ENCODE results near the gene PID1.

Gene PID1

DNA sequence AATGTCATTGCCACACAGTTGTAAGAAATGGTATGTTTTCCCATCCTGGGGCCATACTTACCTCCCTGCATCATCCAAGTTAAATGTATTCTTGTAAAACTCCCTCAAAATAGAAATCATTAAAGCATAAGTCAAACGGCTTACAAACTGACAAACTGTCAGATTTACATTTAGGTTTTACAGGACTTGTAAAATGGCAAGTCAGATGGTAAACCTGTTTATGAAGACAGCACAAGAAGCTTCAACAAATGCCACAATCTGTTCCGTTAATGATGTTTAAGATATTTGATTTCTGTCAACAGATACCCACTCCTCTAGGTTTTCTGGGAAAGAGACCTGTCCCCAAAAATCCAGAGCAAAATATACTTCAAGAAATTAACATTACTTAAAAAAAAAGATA is 197.2 kb downstream of the PID1 start:
- DNase-seq (ENCODE audit: low read depth, low spot score) = no peak

DNA sequence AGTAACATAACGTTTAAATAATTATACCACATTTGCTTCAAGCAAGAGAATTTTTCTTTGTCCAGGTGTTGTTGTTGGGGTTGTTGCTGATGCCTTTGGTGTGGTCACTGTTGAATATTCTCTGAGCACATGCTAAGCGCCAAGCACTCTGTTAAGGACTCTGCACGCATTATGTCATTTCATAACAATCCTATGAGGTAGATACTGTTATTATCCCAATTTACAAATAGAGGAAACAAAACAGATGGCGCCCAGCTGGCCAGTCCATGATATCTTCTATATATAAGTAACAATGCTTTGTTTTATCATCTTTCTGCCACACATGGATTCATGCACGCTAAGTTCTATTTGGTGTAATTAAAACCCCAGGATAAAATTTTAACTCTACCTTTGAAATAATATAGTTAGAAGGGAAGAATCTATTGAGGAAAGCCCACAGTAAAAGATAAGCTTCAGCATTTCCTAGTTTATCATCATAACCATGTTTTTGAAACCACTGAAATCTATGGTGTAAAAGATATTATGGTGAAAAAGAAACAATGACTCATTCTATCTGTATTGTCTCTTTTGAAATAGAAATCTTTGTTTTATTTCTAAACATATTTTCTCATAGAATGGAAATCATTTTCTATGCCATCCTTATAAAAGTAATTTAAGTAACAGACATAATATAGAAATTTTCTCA is 199.7 kb downstream of the PID1 start:
- DNase-seq (ENCODE audit: low read depth, low spot score) = no peak

DNA sequence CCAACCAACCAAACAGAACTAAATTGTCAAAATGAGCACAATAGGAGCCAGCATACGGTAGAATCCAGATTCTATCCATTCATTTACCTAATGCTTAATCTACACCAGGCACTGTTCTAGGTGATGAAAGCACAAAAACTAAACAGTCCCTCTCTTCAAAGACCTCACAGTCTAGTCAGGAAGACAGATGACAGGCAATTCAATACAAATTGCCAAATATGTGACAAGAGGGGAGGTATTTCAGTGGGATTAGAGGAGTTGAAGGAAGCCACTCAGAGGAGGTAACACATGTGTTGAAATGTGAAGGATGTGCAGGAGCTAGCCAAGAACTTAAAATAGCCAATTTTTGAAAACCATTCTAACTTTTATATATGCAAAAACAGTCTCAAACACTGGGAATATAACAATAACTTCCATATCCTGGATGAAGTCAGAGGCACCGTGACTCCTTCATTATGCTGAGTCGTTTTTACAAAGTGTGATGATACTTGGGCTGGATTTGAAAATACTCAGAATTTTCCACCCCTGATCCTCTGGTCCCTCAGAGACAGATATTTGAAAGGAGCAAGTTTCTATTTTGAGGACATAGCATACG is 204.9 kb downstream of the PID1 start:
- no peak for DNase-seq (ENCODE audit: low read depth, low spot score)

DNA sequence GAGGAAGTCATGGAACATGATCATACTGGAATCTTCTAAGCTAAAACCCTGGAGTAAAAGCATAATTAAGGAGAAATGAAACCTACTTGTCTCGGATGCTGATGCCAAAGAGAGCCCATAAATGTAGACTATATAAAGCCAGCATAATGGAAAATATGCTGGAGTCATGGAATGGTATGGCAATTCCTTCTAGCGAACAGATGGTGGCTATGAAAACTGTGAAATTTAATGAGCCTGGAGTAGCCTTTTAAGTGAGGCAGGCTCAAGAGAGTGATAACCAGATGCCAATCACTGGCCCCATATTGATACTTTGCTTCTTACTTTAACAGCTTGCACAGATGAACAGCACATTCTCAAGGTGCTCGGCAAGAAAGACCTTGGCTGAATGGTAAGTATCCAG is 206.3 kb downstream of the PID1 start:
- DNase-seq (ENCODE audit: low read depth, low spot score) = no peak

DNA sequence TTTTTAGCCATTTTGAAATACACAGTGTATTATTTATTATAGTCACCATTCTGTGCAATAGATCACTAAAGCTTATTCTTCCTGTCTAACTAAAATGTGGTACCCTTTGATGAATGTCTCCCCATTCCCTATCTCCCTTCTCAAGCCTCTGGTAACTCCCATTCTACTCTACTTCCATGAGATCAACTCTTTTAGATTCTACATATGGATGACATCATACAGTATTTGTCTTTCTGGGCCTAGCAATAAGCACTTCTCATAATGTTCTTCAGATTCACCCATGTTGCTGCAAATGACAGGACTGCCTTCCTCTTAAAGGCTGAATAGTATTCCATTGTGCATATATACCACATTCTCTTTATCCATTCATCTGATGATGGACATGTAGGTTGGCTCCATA is 210.9 kb downstream of the PID1 start:
- DNase-seq (ENCODE audit: low read depth, low spot score) = no peak

DNA sequence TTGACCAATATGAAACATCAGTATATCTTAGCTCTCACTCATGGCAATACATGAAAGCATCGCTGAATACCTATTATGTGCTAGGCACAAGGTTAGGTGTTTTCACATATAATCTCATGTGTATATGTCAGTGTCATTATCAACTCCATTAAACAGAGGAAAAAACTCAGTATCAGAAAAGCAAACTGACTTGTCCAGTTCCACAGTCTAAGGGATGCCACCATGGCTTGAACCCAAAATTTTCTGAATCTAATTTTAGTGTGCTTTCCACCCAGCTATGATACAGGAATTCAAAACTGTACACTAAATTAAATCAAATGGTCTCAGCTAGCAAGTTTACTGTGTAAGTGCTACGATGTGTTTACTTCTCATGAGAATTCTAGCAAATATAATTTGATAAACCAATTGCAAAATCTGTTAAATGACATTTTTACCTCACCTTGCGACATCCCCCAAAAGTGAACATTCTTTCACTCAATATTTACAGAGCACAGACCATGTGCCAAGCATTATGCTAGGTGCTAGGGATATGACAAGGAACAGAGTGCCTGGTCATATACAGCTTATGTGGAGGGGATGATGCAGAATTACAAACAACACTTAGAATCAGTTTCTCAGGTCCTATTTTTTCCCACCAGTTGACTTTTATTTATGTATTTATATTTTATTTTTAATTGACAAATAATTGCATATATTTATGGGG is 211.6 kb downstream of the PID1 start:
- DNase-seq (ENCODE audit: low read depth, low spot score) = no peak

DNA sequence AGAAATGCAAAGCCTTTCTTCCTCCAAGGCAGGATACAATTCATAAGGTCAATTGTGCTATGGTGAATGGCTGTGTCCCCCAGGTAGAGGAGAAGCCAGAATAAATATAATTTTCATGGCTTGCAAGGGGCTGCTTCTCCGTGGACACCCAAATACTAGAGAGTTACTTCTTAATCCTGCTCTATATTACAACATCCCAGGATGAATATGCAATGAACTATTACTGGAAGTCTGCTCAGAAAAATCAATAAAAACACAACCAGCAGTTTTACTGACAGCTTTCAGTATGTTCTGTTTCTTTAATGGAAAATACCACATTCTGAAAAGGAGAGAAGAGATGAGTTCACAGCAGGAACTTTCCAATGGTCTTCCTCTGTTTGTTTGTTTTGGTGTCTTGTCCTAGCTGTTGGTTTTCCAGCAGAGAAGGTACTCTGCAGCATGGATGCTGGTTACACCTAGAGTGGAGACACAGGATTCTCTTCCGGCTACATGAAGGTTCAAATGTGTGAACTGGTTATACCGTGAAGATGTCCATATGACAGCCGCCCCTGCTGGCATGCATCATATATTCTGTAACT is 213.0 kb downstream of the PID1 start:
- no peak for DNase-seq (ENCODE audit: low read depth, low spot score)

DNA sequence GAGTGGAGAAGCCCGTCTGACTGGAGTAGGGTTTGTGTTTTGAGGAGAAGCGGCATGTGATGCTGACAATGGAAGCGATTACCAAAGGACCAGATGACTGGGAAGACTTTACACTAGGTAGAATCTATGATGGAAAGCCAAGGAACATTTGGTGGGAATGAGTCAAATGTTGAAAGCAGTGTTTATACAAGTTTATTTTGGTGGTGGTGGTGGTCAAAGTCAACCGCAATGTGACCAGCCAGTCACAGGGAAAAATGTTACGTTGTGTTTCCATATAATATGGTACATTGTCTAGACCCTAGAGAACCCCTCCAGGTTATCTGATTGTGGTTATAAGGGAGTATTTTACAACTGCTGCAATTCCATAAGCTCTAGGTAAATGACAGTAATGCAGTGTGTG is 216.8 kb downstream of the PID1 start:
- no peak for DNase-seq (ENCODE audit: low read depth, low spot score)

DNA sequence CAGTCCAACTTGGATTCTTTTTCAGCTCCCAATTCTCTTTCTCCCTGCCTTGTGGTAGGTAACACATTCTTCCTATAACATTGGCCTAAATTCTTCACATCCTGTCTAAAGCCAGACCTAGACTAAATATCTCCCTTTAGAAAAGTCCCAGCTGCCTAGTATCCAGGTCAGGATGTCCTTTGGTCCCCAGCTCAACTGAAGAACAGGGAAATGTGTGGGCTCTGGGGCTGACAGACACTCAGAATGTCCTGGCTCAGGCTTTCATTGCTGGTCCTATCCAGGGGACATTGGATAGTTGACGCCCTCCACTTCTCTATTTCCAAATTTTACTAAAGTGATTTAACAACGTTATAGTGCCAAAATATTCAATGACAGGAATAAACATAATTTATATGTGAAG is 219.3 kb downstream of the PID1 start:
- DNase-seq (ENCODE audit: low read depth, low spot score) = no peak

DNA sequence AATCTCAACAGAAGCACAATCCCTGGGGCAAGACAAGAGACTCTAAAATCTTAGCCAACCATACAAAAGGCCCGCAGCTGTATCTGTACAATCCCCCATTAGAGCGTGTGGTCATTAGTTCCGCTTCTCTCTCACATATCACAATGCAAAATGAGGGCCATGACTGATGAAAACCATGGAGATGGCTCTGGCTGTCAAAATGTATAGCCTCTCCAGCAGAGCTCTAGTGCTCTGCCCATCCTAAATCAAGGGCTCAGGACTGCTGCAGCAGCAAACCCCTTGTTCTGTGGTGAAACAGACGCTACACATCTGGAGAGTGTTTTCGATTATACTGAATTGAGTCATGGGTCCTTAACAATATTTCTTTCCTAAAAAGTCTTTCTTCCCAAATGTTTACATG is 221.0 kb downstream of the PID1 start:
- no peak for DNase-seq (ENCODE audit: low read depth, low spot score)

DNA sequence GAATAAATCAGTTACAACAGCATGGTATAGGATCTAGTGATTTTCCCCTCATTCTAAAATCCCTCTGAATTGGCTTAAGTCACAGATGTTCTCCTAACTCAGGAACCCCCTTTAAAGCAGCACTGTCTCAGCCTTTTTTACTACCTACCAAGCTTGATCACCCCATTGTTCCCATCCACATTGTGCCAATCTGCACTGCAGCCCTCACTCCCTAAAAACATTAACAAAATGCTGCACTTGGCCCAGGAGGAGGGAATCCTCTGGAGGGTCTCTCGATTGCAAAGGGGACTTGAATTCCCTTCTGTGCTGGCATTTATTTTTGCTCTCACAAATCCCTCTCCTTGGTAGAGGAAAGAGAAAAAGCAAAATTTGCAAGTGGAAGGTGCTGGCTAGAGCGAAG is 223.0 kb downstream of the PID1 start:
- no peak for DNase-seq (ENCODE audit: low read depth, low spot score)

DNA sequence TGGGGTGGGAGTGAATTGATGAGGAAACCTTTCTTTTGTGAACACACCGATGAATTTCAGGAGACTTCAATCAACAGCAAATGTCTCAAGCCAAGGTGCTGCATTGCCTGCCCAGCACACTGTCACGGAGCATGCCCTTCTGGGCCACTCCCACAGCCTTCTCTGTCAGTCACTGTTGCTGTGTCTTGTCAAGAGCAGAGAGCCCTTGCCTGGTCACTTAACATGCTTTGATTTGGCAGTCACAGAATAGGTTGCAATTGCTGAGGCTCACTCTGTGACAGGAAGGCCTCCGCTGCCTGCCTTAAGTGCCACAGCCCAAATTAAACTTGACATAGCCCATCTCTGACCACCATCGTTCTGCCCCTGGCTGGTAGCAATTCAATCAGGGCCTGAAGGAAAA is 225.4 kb downstream of the PID1 start:
- no peak for DNase-seq (ENCODE audit: low read depth, low spot score)

DNA sequence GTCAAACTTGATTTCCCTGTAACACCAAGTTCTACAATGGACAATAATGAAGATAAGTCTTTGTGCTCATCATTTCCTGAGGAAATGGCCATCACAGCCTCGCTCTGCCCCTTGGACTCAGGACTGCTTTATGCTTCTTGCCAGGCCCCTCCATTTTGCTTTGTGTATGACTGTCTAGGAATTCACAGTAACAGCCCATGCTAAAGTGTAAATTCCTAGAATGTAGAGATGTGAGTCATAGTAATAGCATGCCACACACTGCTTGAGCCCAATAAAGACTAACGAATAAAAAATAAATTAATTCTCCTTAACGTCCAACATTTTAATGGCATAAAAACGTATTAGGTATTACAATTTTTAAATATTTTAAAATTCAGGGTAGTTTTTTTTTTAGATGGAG is 226.5 kb downstream of the PID1 start:
- no peak for DNase-seq (ENCODE audit: low read depth, low spot score)

DNA sequence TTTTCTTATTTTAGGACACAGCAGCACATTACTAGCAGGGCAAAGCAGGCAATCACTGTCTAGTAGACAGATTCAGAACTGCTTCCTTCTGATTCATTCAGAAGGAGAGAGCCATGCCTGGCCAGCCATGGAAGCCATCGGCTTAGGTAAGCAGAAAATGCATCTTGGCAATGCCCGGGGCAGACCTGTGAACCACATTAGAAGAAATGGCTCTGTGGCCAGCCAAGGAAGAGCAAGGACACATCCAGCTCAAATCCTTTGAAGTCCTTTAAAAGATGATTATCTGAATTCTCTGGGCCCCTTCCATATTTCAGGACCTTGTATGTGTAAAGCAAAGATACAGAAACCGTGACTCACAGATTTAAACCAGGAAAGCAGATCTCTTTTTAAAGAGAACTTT is 227.4 kb downstream of the PID1 start:
- DNase-seq (ENCODE audit: low read depth, low spot score) = no peak

DNA sequence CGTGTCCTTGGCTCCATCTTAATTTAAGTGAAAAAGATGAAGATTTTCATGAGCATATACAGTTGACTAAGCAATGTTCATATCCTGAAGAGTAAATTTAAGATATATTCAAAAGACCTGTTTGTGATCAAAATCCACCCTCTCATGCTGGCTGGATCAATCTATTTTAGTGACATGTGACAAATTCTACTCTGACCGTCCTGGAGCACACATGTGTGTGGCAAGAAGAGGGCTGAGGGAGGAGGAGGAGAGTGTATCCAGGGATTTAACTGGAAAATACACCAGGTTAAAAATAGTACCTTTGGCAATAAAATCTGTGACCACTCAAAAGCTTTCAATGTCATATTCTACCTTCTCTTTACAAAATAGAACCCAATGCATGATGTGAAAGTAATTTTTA is 228.7 kb downstream of the PID1 start:
- DNase-seq (ENCODE audit: low read depth, low spot score) = no peak

DNA sequence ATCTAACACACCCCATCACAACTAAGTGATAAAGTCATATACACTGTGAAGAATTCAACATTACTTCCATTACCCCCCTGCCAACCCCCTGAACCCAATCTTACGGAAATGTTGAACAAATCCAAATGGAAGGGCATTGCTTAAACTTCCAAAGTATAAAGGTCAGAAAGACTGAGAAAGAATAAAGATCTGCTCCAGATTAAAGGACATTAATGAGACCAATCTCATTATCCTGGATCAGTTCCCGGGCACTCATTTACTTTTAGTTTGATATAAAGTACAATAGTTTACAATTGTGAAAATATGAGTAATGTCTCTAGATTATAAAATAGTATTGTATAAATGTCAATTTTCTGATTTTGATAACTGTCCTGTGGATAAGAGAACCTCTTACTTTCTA is 229.4 kb downstream of the PID1 start:
- no peak for DNase-seq (ENCODE audit: low read depth, low spot score)

DNA sequence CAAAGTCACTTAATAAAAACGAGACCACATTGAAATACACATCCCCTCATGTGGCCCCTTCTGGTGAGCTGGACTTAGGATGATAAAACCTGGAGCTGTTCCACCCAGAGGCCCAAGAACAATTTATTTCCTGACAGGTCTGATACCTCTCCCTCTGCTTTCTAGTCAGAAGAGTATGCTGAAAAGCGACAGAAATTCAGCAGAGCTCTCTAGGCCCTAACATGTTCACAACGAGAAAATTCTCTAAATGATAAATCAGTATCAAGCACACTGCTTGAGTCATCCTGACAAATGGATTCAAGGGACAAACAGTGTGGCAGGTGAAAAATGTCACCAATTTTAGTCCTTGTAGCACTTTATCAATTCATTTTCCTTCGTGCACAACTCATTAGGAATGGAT is 233.5 kb downstream of the PID1 start:
- no peak for DNase-seq (ENCODE audit: low read depth, low spot score)

DNA sequence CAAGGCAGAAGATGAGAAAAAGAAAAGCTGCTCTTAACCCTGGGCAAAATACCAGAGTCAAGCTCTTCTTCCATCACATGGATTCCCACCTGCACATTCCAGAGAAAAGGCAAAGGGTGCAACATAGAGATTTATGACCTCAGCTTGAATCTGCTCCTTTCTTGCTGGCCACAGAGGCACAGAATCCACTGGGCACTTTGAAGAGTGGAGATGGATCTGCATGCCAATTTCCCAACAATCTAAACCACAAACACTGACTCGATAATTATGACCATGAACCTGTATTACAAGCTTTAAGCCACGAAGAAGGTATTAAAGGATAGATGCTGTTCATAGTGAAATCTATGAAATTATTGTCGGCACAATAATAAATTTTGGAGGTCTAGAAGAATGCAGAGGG is 237.3 kb downstream of the PID1 start:
- DNase-seq (ENCODE audit: low read depth, low spot score) = no peak

DNA sequence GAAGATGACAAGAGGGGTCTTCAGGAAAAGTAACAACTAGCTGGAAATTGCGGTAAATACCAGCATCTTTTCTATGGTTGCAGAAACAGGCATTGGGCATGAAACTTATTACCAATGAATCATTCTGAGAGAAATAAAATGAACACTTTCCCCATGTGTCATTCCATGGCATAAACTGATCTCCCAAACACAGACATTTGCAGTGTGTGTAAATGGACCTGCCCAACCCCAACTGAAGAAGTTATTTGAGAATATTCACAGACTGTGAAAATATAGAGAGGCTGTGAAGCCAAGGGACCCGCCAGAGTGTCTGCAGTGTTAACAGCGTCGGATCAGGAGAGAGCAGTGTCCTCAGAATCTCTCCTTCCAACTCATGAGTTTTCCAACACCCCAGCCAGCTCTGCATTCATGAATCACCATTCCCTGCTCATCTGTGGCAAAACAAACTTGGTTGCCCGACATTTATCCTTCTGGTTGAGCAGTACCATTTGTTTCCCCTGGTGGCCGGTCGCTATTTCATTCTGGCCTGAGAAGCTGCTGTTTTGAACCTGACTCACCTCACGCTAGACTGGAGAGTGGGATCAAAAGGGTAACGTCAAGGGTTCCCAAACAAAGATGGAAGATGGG is 238.4 kb downstream of the PID1 start:
- DNase-seq (ENCODE audit: low read depth, low spot score) = no peak

DNA sequence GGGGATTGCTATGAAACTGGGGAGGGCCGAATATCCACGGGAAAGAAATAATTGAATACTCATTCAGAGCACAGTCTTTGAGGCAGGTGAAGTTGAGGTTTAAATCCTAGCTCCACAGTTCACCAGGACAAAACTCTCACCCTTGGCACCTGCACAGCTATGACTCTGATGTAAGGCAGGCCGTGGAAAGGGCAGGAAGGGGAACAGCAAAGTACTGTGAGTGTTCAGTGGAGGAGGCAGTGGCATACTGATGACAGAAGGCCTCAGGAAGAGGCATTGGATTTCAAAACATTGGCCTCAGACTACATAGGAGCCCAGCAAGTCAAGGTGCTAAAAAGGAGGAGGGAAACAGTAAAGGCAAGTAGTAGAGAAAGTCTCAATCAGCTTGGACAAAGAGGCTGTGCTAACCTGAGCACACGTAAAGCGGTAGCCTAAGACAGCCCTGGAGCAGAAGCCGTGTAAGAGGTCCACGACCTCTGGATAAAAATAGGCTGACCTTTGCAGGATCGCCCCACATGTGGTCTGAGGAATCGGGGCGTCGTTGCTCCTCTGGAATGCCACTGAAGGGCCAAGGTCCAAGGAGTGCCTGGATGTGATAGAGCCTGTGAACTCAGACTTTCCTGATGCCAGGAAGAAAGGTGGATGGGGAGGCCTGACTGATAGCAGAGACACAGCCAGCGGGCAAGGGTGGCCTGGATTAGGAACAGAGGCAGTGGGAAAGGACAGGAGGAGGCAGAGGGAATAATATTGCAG is 243.6 kb downstream of the PID1 start:
- DNase-seq (ENCODE audit: low read depth, low spot score) = no peak

DNA sequence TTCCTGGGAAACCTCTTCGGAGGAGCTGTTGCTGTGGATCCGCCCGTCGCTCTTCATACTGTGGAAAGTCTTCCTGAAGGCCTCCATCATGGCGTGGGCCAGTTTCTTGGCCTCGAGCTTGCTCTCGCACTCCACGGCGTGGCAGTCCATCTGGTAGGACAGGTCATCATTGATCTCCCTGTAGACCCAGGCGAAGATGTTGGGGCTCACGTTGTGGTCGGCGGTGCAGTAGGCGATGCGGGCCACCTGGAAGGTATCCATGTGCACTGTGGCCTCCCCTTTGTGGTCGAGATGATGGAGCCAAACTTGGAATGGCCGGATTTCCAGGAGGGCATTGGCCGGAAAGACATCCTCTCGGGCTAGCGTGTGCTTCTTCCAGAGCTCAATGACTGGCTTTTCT is 245.4 kb downstream of the PID1 start:
- no peak for DNase-seq (ENCODE audit: low read depth, low spot score)

DNA sequence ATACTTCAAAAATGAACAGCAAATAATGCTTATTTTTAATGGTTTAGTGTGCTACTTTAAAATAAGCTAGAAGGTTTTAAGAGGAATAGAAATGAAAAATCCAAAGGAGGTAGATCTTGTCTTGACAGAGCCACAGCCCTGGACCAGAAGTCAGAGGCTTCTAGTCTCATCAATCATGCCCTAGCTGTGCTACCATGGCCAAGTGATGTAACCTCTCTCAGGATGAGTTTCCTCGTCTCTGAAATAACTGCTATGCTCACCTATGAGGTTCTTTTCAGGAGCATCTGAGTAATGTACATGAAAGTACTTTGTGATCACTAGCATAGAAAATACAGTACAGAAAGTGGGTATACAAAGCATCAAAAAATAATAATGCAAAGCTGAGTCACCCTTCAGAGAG is 248.4 kb downstream of the PID1 start:
- DNase-seq (ENCODE audit: low read depth, low spot score) = no peak
